ENCODE data around the gene TYROBP. TPM values are rescaled to one million over a fixed set of nuclear protein-coding genes. Genes with fewer than 3 reads are reported as not detected.
"Not testable (repeated sequence)": the region's sequence is repeated elsewhere in the genome, so short reads cannot be mapped to it uniquely, and the experiment has no call there.

Gene TYROBP
- total RNA-seq, 1 experiment from 2014 or later, result not detected

DNA sequence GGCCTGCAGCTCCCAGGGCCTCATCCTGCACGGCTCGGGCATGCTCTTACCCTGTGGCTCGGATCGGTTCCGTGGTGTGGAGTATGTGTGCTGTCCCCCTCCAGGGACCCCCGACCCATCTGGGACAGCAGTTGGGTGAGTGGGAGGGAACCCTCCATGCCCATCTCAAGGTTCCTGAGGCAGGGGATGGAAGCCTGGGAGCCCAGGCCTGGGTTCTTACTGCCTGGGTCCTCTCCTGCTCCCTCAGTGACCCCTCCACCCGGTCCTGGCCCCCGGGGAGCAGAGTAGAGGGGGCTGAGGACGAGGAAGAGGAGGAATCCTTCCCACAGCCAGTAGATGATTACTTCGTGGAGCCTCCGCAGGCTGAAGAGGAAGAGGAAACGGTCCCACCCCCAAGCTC is 36.5 kb downstream of the TYROBP start:
- in situ Hi-C loops (cut with HindIII; ENCODE audit: low pct_unique_long_range_greater_than_20kb, low sequenced_read_pairs), result no loop called here

DNA sequence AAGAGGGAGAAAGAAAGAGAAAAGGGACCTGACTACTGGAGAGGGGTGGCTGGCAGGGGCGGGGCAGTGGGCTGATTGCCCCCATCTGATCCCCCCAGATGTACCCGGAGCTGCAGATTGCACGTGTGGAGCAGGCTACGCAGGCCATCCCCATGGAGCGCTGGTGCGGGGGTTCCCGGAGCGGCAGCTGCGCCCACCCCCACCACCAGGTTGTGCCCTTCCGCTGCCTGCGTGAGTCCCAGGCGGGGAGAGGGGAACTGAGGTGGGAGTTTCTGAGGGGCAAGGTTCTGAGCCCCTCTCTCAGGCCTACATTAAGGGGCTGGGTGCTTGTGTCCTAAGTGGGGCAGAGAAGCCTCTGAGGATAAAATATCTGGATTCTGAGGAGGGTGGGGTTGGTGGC is 37.3 kb downstream of the TYROBP start:
- Histone ChIP-seq H3K4me1 (ENCODE audit: control insufficient read depth, insufficient read depth, low read length) (peaks cover 9% of the 10 kb centered on the region), H3K9me3 (ENCODE audit: control insufficient read depth, insufficient read depth, low read depth, low read length) (no peaks in the 10 kb centered on the region), H3K27me3 (ENCODE audit: control insufficient read depth, insufficient read depth, low read length) (no peaks in the 10 kb centered on the region), H3K27ac (ENCODE audit: low read length) (no peak overlapping the region), H3K36me3 (ENCODE audit: control insufficient read depth, insufficient read depth, low read length) (no peaks in the 10 kb centered on the region), H3K4me3 (ENCODE audit: low read depth in 2 of 2, low read length in 2 of 2) (no peak overlapping the region)
- DNase-seq (ENCODE audit: low read depth, low spot score) (no peak), ATAC-seq (no peak)
- in situ Hi-C loops (cut with HindIII; ENCODE audit: low pct_unique_long_range_greater_than_20kb, low sequenced_read_pairs), result no loop called here
- BruUV-seq (replicated peaks), result no TSS peak
- ChIA-PET POLR2A (interaction anchor here (0.7 kb wide), 1 partner anchor 63 kb away, joined by 4 read pairs; no protein-coding TSS in a partner anchor), CTCF (interaction anchor here (0.6 to 0.9 kb wide), 3 partner anchors 13 to 82 kb away, joined by 3 read pairs; no protein-coding TSS in a partner anchor)
- TF ChIP-seq TCF7L2 (IDR thresholded peaks at IDR 0.05; ENCODE audit: low read depth, low read length) (no peak), SIN3A (IDR thresholded peaks at IDR 0.05; ENCODE audit: borderline replicate concordance, insufficient read depth, low read depth, low read length) (no peak)
- TF ChIP-seq, protein P1, sequence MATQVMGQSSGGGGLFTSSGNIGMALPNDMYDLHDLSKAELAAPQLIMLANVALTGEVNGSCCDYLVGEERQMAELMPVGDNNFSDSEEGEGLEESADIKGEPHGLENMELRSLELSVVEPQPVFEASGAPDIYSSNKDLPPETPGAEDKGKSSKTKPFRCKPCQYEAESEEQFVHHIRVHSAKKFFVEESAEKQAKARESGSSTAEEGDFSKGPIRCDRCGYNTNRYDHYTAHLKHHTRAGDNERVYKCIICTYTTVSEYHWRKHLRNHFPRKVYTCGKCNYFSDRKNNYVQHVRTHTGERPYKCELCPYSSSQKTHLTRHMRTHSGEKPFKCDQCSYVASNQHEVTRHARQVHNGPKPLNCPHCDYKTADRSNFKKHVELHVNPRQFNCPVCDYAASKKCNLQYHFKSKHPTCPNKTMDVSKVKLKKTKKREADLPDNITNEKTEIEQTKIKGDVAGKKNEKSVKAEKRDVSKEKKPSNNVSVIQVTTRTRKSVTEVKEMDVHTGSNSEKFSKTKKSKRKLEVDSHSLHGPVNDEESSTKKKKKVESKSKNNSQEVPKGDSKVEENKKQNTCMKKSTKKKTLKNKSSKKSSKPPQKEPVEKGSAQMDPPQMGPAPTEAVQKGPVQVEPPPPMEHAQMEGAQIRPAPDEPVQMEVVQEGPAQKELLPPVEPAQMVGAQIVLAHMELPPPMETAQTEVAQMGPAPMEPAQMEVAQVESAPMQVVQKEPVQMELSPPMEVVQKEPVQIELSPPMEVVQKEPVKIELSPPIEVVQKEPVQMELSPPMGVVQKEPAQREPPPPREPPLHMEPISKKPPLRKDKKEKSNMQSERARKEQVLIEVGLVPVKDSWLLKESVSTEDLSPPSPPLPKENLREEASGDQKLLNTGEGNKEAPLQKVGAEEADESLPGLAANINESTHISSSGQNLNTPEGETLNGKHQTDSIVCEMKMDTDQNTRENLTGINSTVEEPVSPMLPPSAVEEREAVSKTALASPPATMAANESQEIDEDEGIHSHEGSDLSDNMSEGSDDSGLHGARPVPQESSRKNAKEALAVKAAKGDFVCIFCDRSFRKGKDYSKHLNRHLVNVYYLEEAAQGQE (IDR thresholded peaks at IDR 0.05; ENCODE audit: insufficient read depth in 1 of 2, low read depth in 2 of 2, low read length in 1 of 2), result no peak
- TF ChIP-seq, protein P2, sequence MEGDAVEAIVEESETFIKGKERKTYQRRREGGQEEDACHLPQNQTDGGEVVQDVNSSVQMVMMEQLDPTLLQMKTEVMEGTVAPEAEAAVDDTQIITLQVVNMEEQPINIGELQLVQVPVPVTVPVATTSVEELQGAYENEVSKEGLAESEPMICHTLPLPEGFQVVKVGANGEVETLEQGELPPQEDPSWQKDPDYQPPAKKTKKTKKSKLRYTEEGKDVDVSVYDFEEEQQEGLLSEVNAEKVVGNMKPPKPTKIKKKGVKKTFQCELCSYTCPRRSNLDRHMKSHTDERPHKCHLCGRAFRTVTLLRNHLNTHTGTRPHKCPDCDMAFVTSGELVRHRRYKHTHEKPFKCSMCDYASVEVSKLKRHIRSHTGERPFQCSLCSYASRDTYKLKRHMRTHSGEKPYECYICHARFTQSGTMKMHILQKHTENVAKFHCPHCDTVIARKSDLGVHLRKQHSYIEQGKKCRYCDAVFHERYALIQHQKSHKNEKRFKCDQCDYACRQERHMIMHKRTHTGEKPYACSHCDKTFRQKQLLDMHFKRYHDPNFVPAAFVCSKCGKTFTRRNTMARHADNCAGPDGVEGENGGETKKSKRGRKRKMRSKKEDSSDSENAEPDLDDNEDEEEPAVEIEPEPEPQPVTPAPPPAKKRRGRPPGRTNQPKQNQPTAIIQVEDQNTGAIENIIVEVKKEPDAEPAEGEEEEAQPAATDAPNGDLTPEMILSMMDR (IDR thresholded peaks at IDR 0.05), result no peak
- intact Hi-C loops (cut with micrococcal nuclease; ENCODE audit: unreplicated experiment), result no loop called here

More for the DNA sequence above, 36.5 kb downstream of the TYROBP start:
- H3K9me3 ChIP-seq (ENCODE audit: control insufficient read depth, insufficient read depth, low read depth, low read length), result no peaks in the 10 kb centered on the region
- ATAC-seq (no peak), DNase-seq (ENCODE audit: low read depth, low spot score) (no peak)
- peaks cover 9% of the 10 kb centered on the region for H3K4me1 ChIP-seq (ENCODE audit: control insufficient read depth, insufficient read depth, low read length)
- H3K27me3 ChIP-seq (ENCODE audit: control insufficient read depth, insufficient read depth, low read length), result no peaks in the 10 kb centered on the region
- intact Hi-C loops (cut with micrococcal nuclease; ENCODE audit: unreplicated experiment), result no loop called here
- TF ChIP-seq, protein P1 (IDR thresholded peaks at IDR 0.05; ENCODE audit: insufficient read depth in 1 of 2, low read depth in 2 of 2, low read length in 1 of 2), result no peak
- TF ChIP-seq TCF7L2 (IDR thresholded peaks at IDR 0.05; ENCODE audit: low read depth, low read length) (no peak), SIN3A (IDR thresholded peaks at IDR 0.05; ENCODE audit: borderline replicate concordance, insufficient read depth, low read depth, low read length) (no peak), POLR2AphosphoS5 (IDR thresholded peaks at IDR 0.05; ENCODE audit: low read depth, low read length) (no peak)
- TF ChIP-seq, protein P2 (IDR thresholded peaks at IDR 0.05), result no peak
- ChIA-PET POLR2A (no interaction called here), CTCF (no interaction called here)
- H3K4me3 ChIP-seq (ENCODE audit: low read depth in 2 of 2, low read length in 2 of 2), result no peak overlapping the region
- BruUV-seq (replicated peaks), result no TSS peak
- H3K27ac ChIP-seq (ENCODE audit: low read length), result no peak overlapping the region
- H3K36me3 ChIP-seq (ENCODE audit: control insufficient read depth, insufficient read depth, low read length), result no peaks in the 10 kb centered on the region

DNA sequence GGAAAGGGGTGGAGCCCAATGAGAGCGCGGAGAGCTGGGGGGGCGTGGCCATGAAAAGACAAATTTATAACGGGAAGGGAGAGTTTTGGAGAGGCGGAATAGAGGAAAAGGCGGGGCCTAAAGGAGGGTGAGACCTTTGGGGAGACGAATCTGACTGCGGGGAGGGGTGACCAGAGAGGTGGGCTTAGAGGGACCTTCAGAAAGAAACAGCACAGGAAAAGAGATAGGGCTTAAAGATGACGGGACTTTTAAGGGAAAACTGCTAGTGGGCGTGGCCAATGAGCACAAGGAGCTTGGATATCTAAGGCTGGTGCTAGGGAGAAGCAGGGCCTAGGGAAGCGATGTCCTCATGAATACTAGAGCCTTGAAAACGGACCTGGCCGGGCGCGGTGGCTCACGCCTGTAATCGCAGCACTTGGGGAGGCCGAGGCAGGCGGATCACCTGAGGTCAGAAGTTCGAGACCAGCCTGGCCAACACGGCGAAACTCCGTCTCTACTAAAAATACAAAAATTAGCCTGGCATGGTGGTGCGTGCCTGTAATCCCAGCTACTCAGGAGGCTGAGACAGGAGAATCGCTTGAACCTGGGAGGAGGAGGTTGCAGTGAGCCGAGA is 37.9 kb downstream of the TYROBP start:
- H3K4me3 ChIP-seq (ENCODE audit: low read depth in 2 of 2, low read length in 2 of 2), result peak overlapping the region; percentile 53 to 89
- H3K4me1 ChIP-seq (ENCODE audit: control insufficient read depth, insufficient read depth, low read length); H3K9me3 ChIP-seq (ENCODE audit: control insufficient read depth, insufficient read depth, low read depth, low read length); H3K27me3 ChIP-seq (ENCODE audit: control insufficient read depth, insufficient read depth, low read length); H3K36me3 ChIP-seq (ENCODE audit: control insufficient read depth, insufficient read depth, low read length); BruUV-seq (replicated peaks); intact Hi-C loops (cut with micrococcal nuclease; ENCODE audit: unreplicated experiment); in situ Hi-C loops (cut with HindIII; ENCODE audit: low pct_unique_long_range_greater_than_20kb, low sequenced_read_pairs); DNase-seq (ENCODE audit: low read depth, low spot score): not testable (repeated sequence)
- peak; percentile 7 for ATAC-seq
- H3K27ac ChIP-seq (ENCODE audit: low read length), result peak overlapping the region; percentile 61
- POLR2A ChIA-PET, result interaction anchor here (0.7 kb wide), 1 partner anchor 64 kb away, joined by 4 read pairs; no protein-coding TSS in a partner anchor
- CTCF ChIA-PET, result interaction anchor here (0.6 to 0.9 kb wide), 5 partner anchors 26 to 357 kb away, joined by 3 to 8 read pairs (median 3); partner anchors contain the start of genes COX6B1 and DMKN
